Measurements from ENCODE around the gene SLC9C1.

SLC9C1 gene

DNA sequence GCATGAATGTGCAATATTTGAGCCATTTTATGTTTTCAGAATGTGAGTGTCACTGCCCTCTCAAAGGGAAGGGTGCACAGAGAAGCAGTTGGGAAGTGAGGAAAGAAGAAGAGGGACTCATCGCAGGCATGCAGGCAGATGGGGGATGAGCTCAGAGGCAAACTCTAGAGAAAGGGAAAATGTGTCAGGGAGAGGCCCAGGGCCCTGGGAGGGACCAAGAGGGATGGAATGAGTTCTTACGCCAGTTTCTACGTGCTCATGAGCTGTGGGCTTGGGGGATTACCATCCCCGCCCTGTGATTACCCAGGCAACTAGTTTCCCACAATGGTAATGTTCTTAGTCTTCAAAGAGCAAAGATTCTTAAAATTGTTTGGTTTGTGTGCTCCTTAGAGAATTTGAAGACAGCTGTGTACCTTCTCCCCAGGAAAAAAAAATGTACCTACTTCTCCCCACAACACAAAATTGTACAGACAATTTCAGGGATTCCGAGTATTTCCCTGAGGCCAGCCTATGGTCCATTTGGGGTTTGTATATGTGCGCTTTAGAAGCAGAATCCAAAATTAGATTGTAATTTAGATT is 178.8 kb downstream of the SLC9C1 start:
- Histone ChIP-seq H3F3A (ENCODE audit: low read depth) (no peaks in the 10 kb centered on the region), H3K4me1 (ENCODE audit: insufficient read depth, low read length, poor library complexity, severe bottlenecking) (peaks cover 30% of the 10 kb centered on the region), H3K4me2 (ENCODE audit: low read depth, low read length, poor library complexity, severe bottlenecking) (no peak overlapping the region)

DNA sequence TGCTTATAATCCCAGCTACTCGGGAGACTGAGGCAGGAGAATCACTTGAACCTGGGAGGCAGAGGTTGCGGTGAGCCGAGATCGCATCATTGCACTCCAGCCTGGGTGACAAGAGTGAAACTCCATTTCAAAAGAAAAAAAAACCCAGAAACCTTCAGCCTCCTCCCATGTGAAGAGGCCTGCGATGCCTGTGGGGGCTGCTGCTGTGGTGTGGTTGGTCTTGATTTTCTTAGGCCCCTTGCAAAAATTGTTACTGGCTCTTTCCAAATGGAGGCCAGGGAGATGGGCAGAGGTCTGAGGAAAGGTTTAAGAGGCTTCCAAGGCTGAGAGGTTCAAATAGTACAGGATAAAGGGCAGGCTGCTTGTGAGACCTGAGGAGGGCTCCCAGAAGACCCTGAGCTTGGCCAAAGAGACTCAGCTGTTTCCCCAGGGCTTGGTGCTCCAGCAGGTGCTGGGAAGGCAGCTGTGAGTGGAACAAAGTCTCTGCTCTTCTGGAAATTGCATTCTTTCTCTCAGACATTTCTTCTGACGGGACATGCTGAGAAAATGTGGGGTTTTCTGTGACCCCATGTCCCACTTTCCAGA is 179.3 kb downstream of the SLC9C1 start:
- no peaks in the 10 kb centered on the region for H3F3A ChIP-seq (ENCODE audit: low read depth)
- H3K4me3 ChIP-seq (ENCODE audit: low read length, poor library complexity, severe bottlenecking), result no peak overlapping the region
- H3K27me3 ChIP-seq (ENCODE audit: insufficient read depth, low read length, poor library complexity, severe bottlenecking), result no peaks in the 10 kb centered on the region
- peaks cover 24% of the 10 kb centered on the region for H3K4me1 ChIP-seq (ENCODE audit: insufficient read depth, low read length, poor library complexity, severe bottlenecking)
- no peaks in the 10 kb centered on the region for H3K9me3 ChIP-seq (ENCODE audit: insufficient read depth, low read depth, low read length)
- no peak overlapping the region for H3K4me2 ChIP-seq (ENCODE audit: low read depth, low read length, poor library complexity, severe bottlenecking)
- no peaks in the 10 kb centered on the region for H3K79me2 ChIP-seq (ENCODE audit: insufficient read depth, low read length)
- no peak overlapping the region for H2AFZ ChIP-seq (ENCODE audit: low read length)
- no peaks in the 10 kb centered on the region for H3K9me2 ChIP-seq (replicated peaks; ENCODE audit: low read depth, low read length)
- H3K36me3 ChIP-seq (ENCODE audit: insufficient read depth, low read length), result no peaks in the 10 kb centered on the region
- H4K20me1 ChIP-seq (ENCODE audit: insufficient read depth, low read length, poor library complexity, severe bottlenecking), result no peaks in the 10 kb centered on the region
- no peak overlapping the region for H3K9ac ChIP-seq (ENCODE audit: low read depth, low read length, poor library complexity, severe bottlenecking)
- no peak for TF ChIP-seq EZH2phosphoT487 (IDR thresholded peaks at IDR 0.05; ENCODE audit: borderline replicate concordance)
- TF ChIP-seq, protein P1, sequence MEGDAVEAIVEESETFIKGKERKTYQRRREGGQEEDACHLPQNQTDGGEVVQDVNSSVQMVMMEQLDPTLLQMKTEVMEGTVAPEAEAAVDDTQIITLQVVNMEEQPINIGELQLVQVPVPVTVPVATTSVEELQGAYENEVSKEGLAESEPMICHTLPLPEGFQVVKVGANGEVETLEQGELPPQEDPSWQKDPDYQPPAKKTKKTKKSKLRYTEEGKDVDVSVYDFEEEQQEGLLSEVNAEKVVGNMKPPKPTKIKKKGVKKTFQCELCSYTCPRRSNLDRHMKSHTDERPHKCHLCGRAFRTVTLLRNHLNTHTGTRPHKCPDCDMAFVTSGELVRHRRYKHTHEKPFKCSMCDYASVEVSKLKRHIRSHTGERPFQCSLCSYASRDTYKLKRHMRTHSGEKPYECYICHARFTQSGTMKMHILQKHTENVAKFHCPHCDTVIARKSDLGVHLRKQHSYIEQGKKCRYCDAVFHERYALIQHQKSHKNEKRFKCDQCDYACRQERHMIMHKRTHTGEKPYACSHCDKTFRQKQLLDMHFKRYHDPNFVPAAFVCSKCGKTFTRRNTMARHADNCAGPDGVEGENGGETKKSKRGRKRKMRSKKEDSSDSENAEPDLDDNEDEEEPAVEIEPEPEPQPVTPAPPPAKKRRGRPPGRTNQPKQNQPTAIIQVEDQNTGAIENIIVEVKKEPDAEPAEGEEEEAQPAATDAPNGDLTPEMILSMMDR (conservative IDR thresholded peaks at IDR 0.05; ENCODE audit: low read length), result no peak

More for the DNA sequence above, 178.8 kb downstream of the SLC9C1 start:
- Histone ChIP-seq H3K36me3 (ENCODE audit: insufficient read depth, low read length) (no peaks in the 10 kb centered on the region), H3K9me2 (replicated peaks; ENCODE audit: low read depth, low read length) (no peaks in the 10 kb centered on the region), H3K79me2 (ENCODE audit: insufficient read depth, low read length) (no peaks in the 10 kb centered on the region), H3K4me3 (ENCODE audit: low read length, poor library complexity, severe bottlenecking) (no peak overlapping the region), H3K9ac (ENCODE audit: low read depth, low read length, poor library complexity, severe bottlenecking) (no peak overlapping the region), H3K9me3 (ENCODE audit: insufficient read depth, low read depth, low read length) (no peaks in the 10 kb centered on the region), H4K20me1 (ENCODE audit: insufficient read depth, low read length, poor library complexity, severe bottlenecking) (no peaks in the 10 kb centered on the region), H2AFZ (ENCODE audit: low read length) (no peak overlapping the region), H3K27me3 (ENCODE audit: insufficient read depth, low read length, poor library complexity, severe bottlenecking) (no peaks in the 10 kb centered on the region)
- TF ChIP-seq, protein P1 (conservative IDR thresholded peaks at IDR 0.05; ENCODE audit: low read length), result no peak
- no peak for TF ChIP-seq EZH2phosphoT487 (IDR thresholded peaks at IDR 0.05; ENCODE audit: borderline replicate concordance)

DNA sequence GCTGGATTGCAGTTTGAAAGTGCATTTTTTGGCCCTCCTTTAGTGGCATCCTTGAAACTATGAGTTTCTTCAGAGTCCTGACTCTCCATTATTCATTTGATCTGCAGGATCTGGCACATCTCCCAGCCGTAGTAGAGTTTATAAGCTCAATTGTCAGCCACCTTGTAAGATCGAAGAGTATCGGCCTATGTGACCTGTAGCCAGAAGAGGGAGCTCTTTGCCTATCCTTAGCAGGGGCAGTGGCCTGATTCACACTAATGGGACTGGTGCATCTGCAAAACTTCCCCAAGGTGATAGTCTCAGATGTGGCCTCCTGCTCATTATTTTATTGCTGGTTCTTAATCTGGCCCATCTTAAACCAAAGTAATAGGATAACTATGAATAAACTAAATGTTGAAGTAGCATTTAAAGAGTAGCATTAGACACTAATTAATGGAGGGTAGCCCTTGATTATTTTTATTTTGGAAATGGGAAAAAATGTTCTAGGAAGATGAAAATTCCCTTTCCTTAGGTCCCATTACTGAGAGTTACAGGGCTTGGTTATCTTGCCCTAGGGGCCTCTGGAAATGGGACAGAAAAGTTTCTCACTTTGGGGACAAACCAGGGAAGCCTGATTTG is 182.1 kb downstream of the SLC9C1 start:
- no peaks in the 10 kb centered on the region for H3K9me2 ChIP-seq (replicated peaks; ENCODE audit: low read depth, low read length)
- H3K4me2 ChIP-seq (ENCODE audit: low read depth, low read length, poor library complexity, severe bottlenecking), result no peak overlapping the region
- peaks cover 23% of the 10 kb centered on the region for H3K27me3 ChIP-seq (ENCODE audit: insufficient read depth, low read length, poor library complexity, severe bottlenecking)
- no peaks in the 10 kb centered on the region for H3F3A ChIP-seq (ENCODE audit: low read depth)
- H3K79me2 ChIP-seq (ENCODE audit: insufficient read depth, low read length), result no peaks in the 10 kb centered on the region
- H3K4me3 ChIP-seq (ENCODE audit: low read length, poor library complexity, severe bottlenecking), result no peak overlapping the region
- H3K4me1 ChIP-seq (ENCODE audit: insufficient read depth, low read length, poor library complexity, severe bottlenecking), result no peaks in the 10 kb centered on the region
- H2AFZ ChIP-seq (ENCODE audit: low read length), result no peak overlapping the region
- H3K36me3 ChIP-seq (ENCODE audit: insufficient read depth, low read length), result no peaks in the 10 kb centered on the region
- TF ChIP-seq, protein P1 (conservative IDR thresholded peaks at IDR 0.05; ENCODE audit: low read length), result peak; percentile 93
- TF ChIP-seq EZH2phosphoT487 (IDR thresholded peaks at IDR 0.05; ENCODE audit: borderline replicate concordance), result no peak
- H3K9me3 ChIP-seq (ENCODE audit: insufficient read depth, low read depth, low read length), result no peaks in the 10 kb centered on the region
- no peak overlapping the region for H3K9ac ChIP-seq (ENCODE audit: low read depth, low read length, poor library complexity, severe bottlenecking)
- no peaks in the 10 kb centered on the region for H4K20me1 ChIP-seq (ENCODE audit: insufficient read depth, low read length, poor library complexity, severe bottlenecking)
